SH-SY5Y (cell line): ENCODE results near the gene UBXN1.

Source experiments
- GATA2 ChIP-seq: IDR thresholded peaks from 2 replicates; pipeline ENCODE4 v1.6.1; 2011; ENCODE audit warnings: mild to moderate bottlenecking, low read depth, low read length
- GATA3 ChIP-seq: IDR thresholded peaks from 2 replicates; pipeline ENCODE4 v1.6.1; 2011; ENCODE audit warnings: low read depth, mild to moderate bottlenecking, low read length, moderate library complexity

DNA sequence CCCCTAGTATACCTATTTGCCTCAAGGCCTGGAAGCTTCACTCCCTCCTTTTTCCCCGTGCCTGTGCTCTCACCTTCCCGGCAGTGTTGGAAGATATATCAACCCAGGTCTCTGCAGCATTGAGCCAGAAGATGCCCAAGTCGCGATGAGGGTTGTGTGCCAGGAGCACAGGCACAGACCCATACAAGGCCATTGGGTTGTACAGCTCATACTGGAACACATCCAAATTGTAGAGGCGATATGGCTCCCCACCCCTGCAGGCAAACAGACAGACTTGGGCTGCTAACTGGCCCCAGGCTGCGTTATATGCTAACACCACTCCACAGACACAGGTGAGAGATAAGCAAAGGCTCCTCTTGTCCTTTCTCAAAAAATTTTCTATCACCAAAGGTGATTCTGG is 46.4 kb downstream of the UBXN1 start:
- no peak for TF ChIP-seq GATA2
- no peak for TF ChIP-seq GATA3
